Measurements from ENCODE around the gene ZRANB1. TPM values are rescaled to one million over a fixed set of nuclear protein-coding genes. Genes with fewer than 3 reads are reported as not detected.
A peak's percentile ranks its signal among the peaks of the same experiment; 100 is the strongest.

The ZRANB1 gene
- total RNA-seq, 2 donors from 2014 or later = 26.0 to 26.9 TPM

GRCh38 chr10:124959564-124959963 lies 17.6 kb downstream of the ZRANB1 start:
- WGBS, 2 experiments (ENCODE audit: insufficient coverage in 1 of 2, insufficient read length in 1 of 2) = 86 to 96% methylated on average over 3 of the region's 3 CpGs
- no peak overlapping the region for H3K27ac Mint-ChIP-seq
- H3K4me1 ChIP-seq (ENCODE audit: control insufficient read depth, insufficient read depth, low read length) = no peaks in the 10 kb centered on the region

GRCh38 chr10:124961248-124961570 lies 19.3 kb downstream of the ZRANB1 start:
- TF ChIP-seq CTCF (conservative IDR thresholded peaks at IDR 0.05) = no peak
- Mint-ChIP-seq H3K27me3 (ENCODE audit: insufficient read depth) (no peaks in the 10 kb centered on the region), H3K36me3 (ENCODE audit: low read depth) (peaks cover under 1% of the 10 kb centered on the region), H3K27ac (peak overlapping the region; percentile 23), H3K4me3 (no peak overlapping the region), H3K4me1 (peaks cover 8% of the 10 kb centered on the region), H3K9me3 (no peaks in the 10 kb centered on the region)
- WGBS, 2 experiments (ENCODE audit: insufficient coverage in 1 of 2, insufficient read length in 1 of 2) = 89 to 92% methylated on average over 4 of the region's 4 CpGs
- no peak for DNase-seq
- no peaks in the 10 kb centered on the region for H3K4me1 ChIP-seq (ENCODE audit: control insufficient read depth, insufficient read depth, low read length)
- no peaks in the 10 kb centered on the region for H3K9me3 ChIP-seq (ENCODE audit: control insufficient read depth, low read length)
- H3K9ac ChIP-seq (ENCODE audit: extremely low read depth, low read length, poor library complexity, severe bottlenecking) = no peak overlapping the region
- H3K36me3 ChIP-seq (ENCODE audit: control insufficient read depth, insufficient read depth, low read length) = peaks cover 13% of the 10 kb centered on the region
- no peak overlapping the region for H3K4me3 ChIP-seq (ENCODE audit: low read length)
- H3K27me3 ChIP-seq (ENCODE audit: control insufficient read depth, insufficient read depth, low read length, poor library complexity, severe bottlenecking) = no peaks in the 10 kb centered on the region
- no peak overlapping the region for H3K27ac ChIP-seq (ENCODE audit: low read depth, low read length)

More at GRCh38 chr10:124959564-124959963, 17.6 kb downstream of the ZRANB1 start:
- Histone ChIP-seq H3K9me3 (ENCODE audit: control insufficient read depth, low read length) (no peaks in the 10 kb centered on the region), H3K27me3 (ENCODE audit: control insufficient read depth, insufficient read depth, low read length, poor library complexity, severe bottlenecking) (no peaks in the 10 kb centered on the region), H3K27ac (ENCODE audit: low read depth, low read length) (no peak overlapping the region), H3K36me3 (ENCODE audit: control insufficient read depth, insufficient read depth, low read length) (peaks cover 8% of the 10 kb centered on the region), H3K4me3 (ENCODE audit: low read length) (no peak overlapping the region), H3K9ac (ENCODE audit: extremely low read depth, low read length, poor library complexity, severe bottlenecking) (no peak overlapping the region)
- DNase-seq = no peak
- Mint-ChIP-seq H3K36me3 (ENCODE audit: low read depth) (no peaks in the 10 kb centered on the region), H3K27me3 (ENCODE audit: insufficient read depth) (no peaks in the 10 kb centered on the region), H3K4me3 (no peak overlapping the region), H3K4me1 (peaks cover 8% of the 10 kb centered on the region), H3K9me3 (no peaks in the 10 kb centered on the region)
- TF ChIP-seq CTCF (conservative IDR thresholded peaks at IDR 0.05) = no peak

- H3K4me1 Mint-ChIP-seq = peaks cover 12% of the 10 kb centered on the region
- Histone ChIP-seq H3K36me3 (ENCODE audit: control insufficient read depth, insufficient read depth, low read length) (peaks cover 25% of the 10 kb centered on the region), H3K9me3 (ENCODE audit: control insufficient read depth, low read length) (no peaks in the 10 kb centered on the region), H3K9ac (ENCODE audit: extremely low read depth, low read length, poor library complexity, severe bottlenecking) (no peak overlapping the region), H3K27me3 (ENCODE audit: control insufficient read depth, insufficient read depth, low read length, poor library complexity, severe bottlenecking) (no peaks in the 10 kb centered on the region), H3K4me1 (ENCODE audit: control insufficient read depth, insufficient read depth, low read length) (no peaks in the 10 kb centered on the region), H3K27ac (ENCODE audit: low read depth, low read length) (no peak overlapping the region), H3K4me3 (ENCODE audit: low read length) (no peak overlapping the region)
- no peak overlapping the region for H3K27ac Mint-ChIP-seq
- no peak for TF ChIP-seq CTCF (conservative IDR thresholded peaks at IDR 0.05)
- H3K9me3 Mint-ChIP-seq = no peaks in the 10 kb centered on the region
- no peak overlapping the region for H3K4me3 Mint-ChIP-seq
- DNase-seq = no peak
- peaks cover 11% of the 10 kb centered on the region for H3K36me3 Mint-ChIP-seq (ENCODE audit: low read depth)
- 96% methylated on average over 3 of the region's 3 CpGs; no CpG with 5 or more reads in 1 of the 2 experiments for WGBS, 2 experiments (ENCODE audit: insufficient coverage in 1 of 2, insufficient read length in 1 of 2)
- H3K27me3 Mint-ChIP-seq (ENCODE audit: insufficient read depth) = no peaks in the 10 kb centered on the region
These were observed 20.5 kb downstream of the ZRANB1 start for GRCh38 chr10:124962421-124962820.
